ENCODE data around the gene CFAP410. TPM values are rescaled to one million over a fixed set of nuclear protein-coding genes. Genes with fewer than 3 reads are reported as not detected.

CFAP410 gene
- total and polyA plus RNA-seq, 10 donors = 26.2 to 79.8 (median 33.0) TPM

GRCh38 chr21:44282370-44282769, 56.8 kb downstream of the CFAP410 start:
- intact Hi-C loops (cut with DNase I; ENCODE audit: low total_unique reads) = no loop called here
- WGBS, 5 donors = 74 to 93% (median 82%) methylated on average over 6 to 9 of the region's 9 CpGs
- no peak overlapping the region for H3K4me3 ChIP-seq
- no peak overlapping the region for H3K27ac ChIP-seq
- H3K9me3 ChIP-seq = no peaks in the 10 kb centered on the region
- no peaks in the 10 kb centered on the region for H3K36me3 ChIP-seq
- TF ChIP-seq POLR2A (IDR thresholded peaks at IDR 0.05) (no peak), POLR2AphosphoS5 (IDR thresholded peaks at IDR 0.05) (no peak), CTCF (IDR thresholded peaks at IDR 0.05 in 8 of 11, conservative IDR thresholded peaks at IDR 0.05 in 3 of 11) (no peak)
- DNase-seq = peak; percentile 66
- peaks cover 0 to 29% (median 19%) of the 10 kb centered on the region in 7 donors for H3K27me3 ChIP-seq (replicated peaks in 1 of 7)
- H3K4me1 ChIP-seq = peaks cover 0 to 9% (median 3%) of the 10 kb centered on the region in 6 donors

- intact Hi-C loops (cut with DNase I; ENCODE audit: low total_unique reads) = no loop called here
- Histone ChIP-seq H3K36me3 (no peaks in the 10 kb centered on the region), H3K4me1 (peaks cover 0 to 9% (median 3%) of the 10 kb centered on the region in 6 donors), H3K9me3 (no peaks in the 10 kb centered on the region), H3K27ac (no peak overlapping the region), H3K27me3 (replicated peaks in 1 of 7) (peaks cover 0 to 24% (median 13%) of the 10 kb centered on the region in 7 donors), H3K4me3 (no peak overlapping the region)
- TF ChIP-seq CTCF (IDR thresholded peaks at IDR 0.05 in 8 of 11, conservative IDR thresholded peaks at IDR 0.05 in 3 of 11) (no peak), POLR2A (IDR thresholded peaks at IDR 0.05) (no peak), POLR2AphosphoS5 (IDR thresholded peaks at IDR 0.05) (no peak)
- peak; percentile 60 for DNase-seq
- 92 to 98% (median 96%) methylated on average over 8 to 9 of the region's 9 CpGs for WGBS, 5 donors
Measured at GRCh38 chr21:44281801-44282200, 57.4 kb downstream of the CFAP410 start.

- peak; percentile 51 for DNase-seq
- 74 to 87% (median 83%) methylated on average over 19 of the region's 19 CpGs for WGBS, 5 donors
- TF ChIP-seq POLR2AphosphoS5 (IDR thresholded peaks at IDR 0.05) = no peak
- no peak for TF ChIP-seq CTCF (IDR thresholded peaks at IDR 0.05 in 8 of 11, conservative IDR thresholded peaks at IDR 0.05 in 3 of 11)
- TF ChIP-seq POLR2A (IDR thresholded peaks at IDR 0.05) = no peak
- H3K27ac ChIP-seq = no peak overlapping the region
- no peaks in the 10 kb centered on the region for H3K36me3 ChIP-seq
- H3K9me3 ChIP-seq = no peaks in the 10 kb centered on the region
- peaks cover 0 to 2% (median 0%) of the 10 kb centered on the region in 7 donors for H3K27me3 ChIP-seq (replicated peaks in 1 of 7)
- intact Hi-C loops (cut with DNase I; ENCODE audit: low total_unique reads) = no loop called here
- H3K4me1 ChIP-seq = no peaks in the 10 kb centered on the region
- no peak overlapping the region for H3K4me3 ChIP-seq
Measured at GRCh38 chr21:44279354-44280260, 59.6 kb downstream of the CFAP410 start.

Other genes starting within 250 kb of the CFAP410 start
- 10 to 100 TPM in 4 of 7 donors, 1 to 10 TPM in 3; 6.1 to 13.4 (median 10.4) TPM for gene PWP2, start 232.0 kb downstream of the CFAP410 start, total RNA-seq
- gene PWP2, start 232.0 kb downstream of the CFAP410 start, polyA plus RNA-seq = 10 to 100 TPM in 2 of 3 donors, 1 to 10 TPM in 1; 4.8 to 17.4 (median 11.2) TPM
- gene GATD3, start 205.7 kb downstream of the CFAP410 start, total RNA-seq = 10 to 100 TPM in 4 of 7 donors, 1 to 10 TPM in 3; 6.6 to 18.3 (median 10.2) TPM
- 10 to 100 TPM in 2 of 3 donors, 1 to 10 TPM in 1; 6.1 to 50.9 (median 10.6) TPM for gene GATD3, start 205.7 kb downstream of the CFAP410 start, polyA plus RNA-seq
- gene ICOSLG, start 98.4 kb downstream of the CFAP410 start, total RNA-seq = 10 to 100 TPM in 2 of 7 donors, 1 to 10 TPM in 5; 4.4 to 17.5 (median 8.5) TPM
- 1 to 10 TPM; 1.9 to 6.6 (median 3.7) TPM for gene ICOSLG, start 98.4 kb downstream of the CFAP410 start, polyA plus RNA-seq
- not detected for gene DNMT3L, start 77.5 kb downstream of the CFAP410 start, total RNA-seq
- not detected for gene DNMT3L, start 77.5 kb downstream of the CFAP410 start, polyA plus RNA-seq
- gene AIRE, start 53.5 kb downstream of the CFAP410 start, total RNA-seq = under 1 TPM in 2 of 7 donors, not detected in 5; 0.10 to 0.16 TPM
- gene AIRE, start 53.5 kb downstream of the CFAP410 start, polyA plus RNA-seq = under 1 TPM in 2 of 3 donors, not detected in 1; 0.08 to 0.11 TPM
- 100 to 1,000 TPM in 5 of 7 donors, 10 to 100 TPM in 2; 88.1 to 145 (median 126) TPM for gene PFKL, start 39.3 kb downstream of the CFAP410 start, total RNA-seq
- gene PFKL, start 39.3 kb downstream of the CFAP410 start, polyA plus RNA-seq = 100 to 1,000 TPM in 1 of 3 donors, 10 to 100 TPM in 2; 65.9 to 113 (median 84.4) TPM
- 10 to 100 TPM; 10.4 to 35.3 (median 22.0) TPM for gene TRPM2, start 14.2 kb upstream of the CFAP410 start, total RNA-seq
- gene TRPM2, start 14.2 kb upstream of the CFAP410 start, polyA plus RNA-seq = 10 to 100 TPM; 20.5 to 44.1 (median 28.4) TPM
- 1 to 10 TPM; 1.3 to 4.9 (median 3.4) TPM for gene LRRC3, start 116.1 kb upstream of the CFAP410 start, total RNA-seq
- under 1 TPM; 0.24 to 0.86 (median 0.26) TPM for gene LRRC3, start 116.1 kb upstream of the CFAP410 start, polyA plus RNA-seq
- gene KRTAP10-1, start 200.8 kb upstream of the CFAP410 start, total RNA-seq = not detected
- gene KRTAP10-1, start 200.8 kb upstream of the CFAP410 start, polyA plus RNA-seq = not detected
- not detected for gene KRTAP10-2, start 212.1 kb upstream of the CFAP410 start, total RNA-seq
- not detected for gene KRTAP10-2, start 212.1 kb upstream of the CFAP410 start, polyA plus RNA-seq
- gene KRTAP10-3, start 219.4 kb upstream of the CFAP410 start, total RNA-seq = not detected
- not detected for gene KRTAP10-3, start 219.4 kb upstream of the CFAP410 start, polyA plus RNA-seq
- gene KRTAP10-4, start 234.3 kb upstream of the CFAP410 start, total RNA-seq = not detected
- gene KRTAP10-4, start 234.3 kb upstream of the CFAP410 start, polyA plus RNA-seq = not detected
- gene KRTAP10-5, start 241.2 kb upstream of the CFAP410 start, total RNA-seq = not detected
- gene KRTAP10-5, start 241.2 kb upstream of the CFAP410 start, polyA plus RNA-seq = not detected

Measured in spleen (tissue), 11 donors.